NT2/D1 (cell line): ENCODE measurements around the gene TMED8.

Experiments used
- SUZ12 ChIP-seq: IDR thresholded peaks from 2 replicates; pipeline ENCODE4 v1.6.1; 2011; ENCODE audit not compliant: insufficient read length, insufficient read depth; ENCODE audit errors: extremely low read depth
- YY1 ChIP-seq: IDR thresholded peaks from 2 replicates; pipeline ENCODE4 v1.6.1; 2011; ENCODE audit not compliant: insufficient read length, insufficient read depth
- ZNF274 ChIP-seq: IDR thresholded peaks from 2 replicates; pipeline ENCODE4 v1.6.1; 2011; ENCODE audit warnings: mild to moderate bottlenecking, low read depth, low read length

- TF ChIP-seq YY1 (no peak), ZNF274 (no peak), SUZ12 (no peak)
Observed at GRCh38 chr14:77338302-77338701, 38.6 kb downstream of the TMED8 start.
